ENCODE data around the gene SDHAF2.
"Not testable (repeated sequence)": the region's sequence is repeated elsewhere in the genome, so short reads cannot be mapped to it uniquely, and the experiment has no call there.

SDHAF2 gene

DNA sequence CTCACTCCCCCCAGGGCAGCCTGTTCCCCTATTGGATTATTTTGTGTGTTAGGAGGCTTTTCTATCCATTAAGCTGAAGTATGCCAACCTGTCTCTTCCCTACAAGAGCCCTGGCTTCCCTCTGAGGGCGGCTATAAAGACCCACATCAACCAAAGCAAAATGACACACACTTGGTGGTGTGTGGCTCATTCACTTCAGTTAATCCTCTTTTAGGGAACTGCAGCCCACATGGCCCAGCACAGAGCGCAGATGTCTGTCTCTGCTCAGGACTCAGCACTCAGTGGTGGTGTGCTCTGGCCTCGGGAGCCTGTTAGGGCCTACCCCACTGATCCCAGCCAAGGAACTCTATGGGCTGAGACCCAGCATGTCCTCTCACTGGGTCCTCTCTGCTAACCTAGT, 46.4 kb downstream of the SDHAF2 start:
- no peak for DNase-seq (ENCODE audit: low spot score)

DNA sequence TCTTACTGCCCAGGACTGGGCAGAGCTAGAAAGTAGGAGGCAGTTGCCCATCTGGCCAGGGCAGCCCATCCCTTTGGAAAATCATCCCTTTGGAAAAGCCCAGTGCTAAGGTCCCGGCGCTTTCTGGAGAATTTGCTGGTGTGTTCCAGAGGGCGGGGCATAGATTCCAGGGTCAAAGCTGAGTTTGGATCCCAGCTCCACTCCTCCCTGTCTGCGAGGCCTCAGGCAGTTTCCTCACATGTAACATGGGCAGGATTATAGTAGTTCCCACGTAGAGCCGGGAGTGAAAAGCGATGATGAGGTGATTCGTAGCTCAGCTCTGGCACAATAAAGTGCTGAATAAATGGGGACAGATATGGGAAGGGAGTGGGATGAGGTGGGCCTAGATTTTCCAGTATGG, 47.2 kb downstream of the SDHAF2 start:
- no peak for DNase-seq (ENCODE audit: low spot score)

DNA sequence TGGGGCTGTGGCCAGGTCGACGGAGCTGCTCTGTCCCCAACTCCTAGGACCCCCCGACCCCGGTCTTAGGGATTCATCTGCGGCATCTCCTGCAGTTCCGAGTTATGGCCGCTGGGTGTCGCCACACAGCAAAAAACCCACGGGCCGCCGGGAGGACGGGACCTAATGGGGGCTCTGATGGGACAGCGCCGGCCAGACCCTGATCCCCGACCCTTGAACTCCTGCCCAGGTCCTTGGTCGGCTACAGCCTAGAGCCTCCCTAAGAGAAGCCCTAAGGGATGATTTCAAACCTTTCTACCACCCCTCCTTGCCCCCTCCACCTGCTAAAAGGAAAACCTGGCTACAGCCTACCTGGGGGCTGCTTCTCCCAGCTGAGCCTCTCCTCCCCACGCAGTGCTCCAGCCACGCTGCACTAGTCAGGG, 47.8 kb downstream of the SDHAF2 start:
- DNase-seq (ENCODE audit: low spot score) = peak; percentile 54

DNA sequence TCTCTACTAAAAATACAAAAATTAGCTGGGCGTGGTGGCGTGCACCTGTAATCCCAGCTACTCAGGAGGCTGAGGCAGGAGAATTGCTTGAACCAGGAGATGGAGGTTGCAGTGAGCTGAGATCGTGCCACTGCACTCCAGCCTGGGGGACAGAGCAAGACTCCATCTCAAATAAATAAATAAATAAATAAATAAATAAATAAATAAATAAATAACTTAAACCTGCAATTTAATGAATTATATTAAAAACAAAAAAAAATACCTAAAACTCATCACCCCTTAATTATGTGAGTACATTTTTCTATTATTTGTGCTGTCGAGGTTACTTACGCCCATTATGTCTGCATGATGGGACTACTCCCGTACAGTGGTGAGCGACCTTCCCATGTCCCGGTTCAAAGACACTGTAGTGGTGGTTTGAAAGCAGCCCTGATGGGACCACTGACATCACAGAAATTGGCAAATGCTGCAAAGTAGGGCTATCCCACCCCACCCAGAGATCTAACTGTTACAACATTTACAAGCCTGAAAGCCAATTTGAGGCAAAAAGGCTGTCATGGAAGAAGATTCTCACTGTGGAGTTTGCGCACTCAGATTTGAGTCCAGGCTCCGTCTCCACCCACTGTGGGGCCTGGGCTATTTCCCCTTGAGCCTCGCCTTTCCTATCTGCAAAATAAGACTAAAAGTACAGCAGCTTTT, 49.6 kb downstream of the SDHAF2 start:
- not testable (repeated sequence) for DNase-seq (ENCODE audit: low spot score)

DNA sequence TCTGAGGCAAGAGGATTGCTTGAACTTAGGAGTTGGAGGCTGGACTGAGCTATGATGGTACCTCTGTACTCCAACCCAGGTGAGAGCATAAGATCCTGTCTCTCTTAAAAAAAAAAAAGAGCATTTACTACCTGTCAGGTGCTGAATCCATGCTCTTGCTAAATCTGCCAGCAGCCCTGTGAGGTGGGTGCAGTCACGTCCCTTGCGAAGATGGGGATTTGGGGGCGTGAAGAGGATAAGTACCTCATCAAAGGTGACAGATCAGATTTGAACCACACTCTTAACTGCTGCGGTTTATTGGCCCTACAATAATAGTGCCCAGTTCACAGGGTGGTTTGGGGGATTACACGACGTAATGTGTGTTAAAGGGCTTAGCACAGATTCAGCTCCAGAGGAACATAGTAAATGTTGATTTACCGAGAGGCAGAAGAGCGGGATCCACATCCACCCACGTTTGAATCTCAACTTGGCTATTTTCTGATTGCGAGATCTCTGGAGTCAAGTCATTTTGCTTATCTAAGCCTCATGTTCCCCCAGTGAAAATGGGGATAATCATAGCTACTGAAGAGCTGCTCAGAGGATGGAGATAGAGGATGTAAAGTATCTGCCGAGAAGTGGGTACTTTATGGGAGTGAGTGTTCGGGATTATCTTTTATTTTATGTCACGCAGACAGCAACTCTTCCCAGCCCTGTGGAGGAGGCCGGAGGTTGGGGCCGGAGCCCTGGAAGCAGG, 50.5 kb downstream of the SDHAF2 start:
- DNase-seq (ENCODE audit: low spot score) = no peak

DNA sequence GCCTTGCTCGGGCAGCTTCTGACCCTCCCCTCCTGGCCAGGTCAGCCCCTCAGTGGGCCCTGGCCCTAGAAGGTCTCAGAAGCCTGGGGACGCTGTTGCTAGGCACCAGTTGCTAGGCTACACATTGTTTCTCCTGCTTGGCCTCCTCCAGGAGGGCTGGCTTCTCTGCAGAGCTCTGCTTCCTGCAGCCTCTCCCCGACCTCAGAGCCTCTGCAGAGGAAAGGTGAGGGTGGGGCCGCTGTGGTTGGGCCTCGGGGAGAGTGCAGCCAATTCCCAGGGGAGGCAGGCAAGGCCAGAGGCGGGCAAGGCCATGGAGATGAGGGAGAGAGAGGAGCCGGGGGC, 51.0 kb downstream of the SDHAF2 start:
- no peak for DNase-seq (ENCODE audit: low spot score)

DNA sequence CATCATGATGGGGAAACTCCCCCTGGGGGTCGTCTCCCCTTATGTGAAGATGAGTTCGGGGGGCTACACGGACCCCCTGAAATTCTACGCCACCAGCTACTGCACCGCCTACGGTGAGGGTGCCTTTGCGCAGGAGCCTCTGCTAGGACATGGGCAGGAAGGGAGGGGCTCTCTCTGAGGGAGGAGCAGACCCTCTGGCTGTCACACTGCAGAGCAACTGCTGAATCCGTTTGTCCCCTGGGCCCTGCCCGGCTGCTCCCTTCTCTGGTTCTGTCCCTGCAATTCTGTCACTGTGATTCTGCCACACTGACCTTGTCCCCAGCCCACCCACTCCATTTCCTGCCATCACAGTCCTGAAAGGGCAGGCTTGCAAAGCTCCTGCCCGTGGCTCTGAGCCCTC, 51.9 kb downstream of the SDHAF2 start:
- no peak for DNase-seq (ENCODE audit: low spot score)

DNA sequence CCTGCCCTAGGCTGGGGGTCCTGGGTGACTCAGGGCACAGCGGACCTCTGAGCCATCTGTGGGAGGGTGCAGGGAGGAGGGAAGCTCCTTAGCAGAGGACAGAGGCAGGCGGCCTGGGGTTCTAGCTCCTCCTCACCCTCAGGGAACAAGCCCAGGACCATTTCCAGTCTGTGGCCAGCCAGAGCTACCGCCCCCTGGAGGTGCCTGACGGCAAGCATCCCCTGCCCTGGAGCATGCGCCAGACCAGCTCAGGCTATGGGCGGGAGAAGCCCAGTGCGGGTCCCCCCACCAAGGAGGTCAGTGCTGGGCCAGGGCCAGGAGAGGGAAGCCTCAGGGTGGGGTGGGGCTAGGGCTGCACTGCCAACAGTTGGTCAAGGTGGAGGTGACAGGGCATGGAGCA, 52.6 kb downstream of the SDHAF2 start:
- DNase-seq (ENCODE audit: low spot score) = no peak

DNA sequence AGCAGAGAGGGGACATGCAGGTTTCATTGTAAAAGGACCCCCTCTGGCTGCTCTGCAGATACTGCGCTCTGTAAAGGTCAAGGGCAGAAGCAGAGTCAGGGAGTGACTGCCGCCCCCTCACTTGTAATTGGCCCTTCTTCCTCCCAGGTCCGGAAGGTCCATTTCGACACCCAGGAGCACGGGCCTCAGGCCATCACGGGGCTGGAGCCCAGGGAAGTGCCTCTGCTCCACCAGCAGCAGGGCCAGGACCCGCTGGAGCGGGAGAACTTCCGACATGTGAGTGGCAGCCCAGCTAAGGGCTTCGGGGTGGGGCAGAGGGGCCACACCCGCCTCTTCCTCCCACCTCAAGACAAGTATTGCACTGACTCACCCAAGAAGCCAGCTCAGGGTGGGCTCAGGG, 54.6 kb downstream of the SDHAF2 start:
- no peak for DNase-seq (ENCODE audit: low spot score)

DNA sequence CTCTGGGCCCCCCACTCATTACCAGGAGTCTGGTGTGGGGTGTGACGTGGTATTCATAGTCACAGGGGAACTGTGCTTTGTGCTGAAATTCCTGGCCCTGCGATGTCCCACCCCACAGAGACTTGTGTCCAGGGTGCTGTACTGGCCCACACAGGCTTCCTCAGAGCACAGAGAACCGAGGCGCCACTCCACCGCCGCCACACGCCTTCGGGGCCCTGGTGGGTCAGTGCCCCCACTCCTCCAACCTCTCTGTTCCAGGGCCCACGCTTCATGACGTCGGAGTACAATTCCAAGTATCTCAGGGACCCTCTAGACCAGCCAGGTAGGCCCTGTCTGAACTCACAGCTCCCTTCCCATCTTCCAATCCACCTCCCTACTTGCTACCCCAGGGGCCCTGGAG, 55.2 kb downstream of the SDHAF2 start:
- DNase-seq (ENCODE audit: low spot score) = no peak

DNA sequence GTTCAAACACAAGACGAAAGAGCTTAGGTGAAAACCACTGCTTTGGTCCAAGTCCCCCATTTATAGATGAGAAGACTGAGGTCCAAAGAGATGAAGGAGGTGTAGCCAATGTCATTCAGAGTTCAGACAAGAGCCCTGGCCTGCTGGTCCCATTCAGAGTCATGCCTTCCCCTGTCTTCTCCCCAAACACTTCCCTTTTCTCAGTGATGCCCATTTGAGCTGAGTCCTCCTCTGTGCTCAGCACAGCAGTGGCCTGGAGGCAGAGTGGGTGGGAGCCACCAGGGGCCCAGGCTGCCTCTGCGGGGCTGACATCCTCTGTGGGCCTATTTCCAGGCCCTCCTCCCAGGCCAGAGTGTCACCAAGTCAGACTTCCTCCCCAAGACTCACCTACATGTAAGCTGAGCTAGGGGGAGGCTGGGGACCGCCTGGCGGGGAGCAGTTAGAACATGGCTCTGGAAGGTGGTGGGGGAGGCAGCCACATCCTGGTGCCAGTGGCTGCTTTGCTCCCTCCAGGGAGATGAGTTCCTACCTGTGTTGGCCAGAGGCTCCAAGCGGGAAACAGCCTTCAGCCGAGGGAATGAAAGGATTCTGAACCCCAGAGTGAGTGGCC, 56.2 kb downstream of the SDHAF2 start:
- DNase-seq (ENCODE audit: low spot score) = no peak

DNA sequence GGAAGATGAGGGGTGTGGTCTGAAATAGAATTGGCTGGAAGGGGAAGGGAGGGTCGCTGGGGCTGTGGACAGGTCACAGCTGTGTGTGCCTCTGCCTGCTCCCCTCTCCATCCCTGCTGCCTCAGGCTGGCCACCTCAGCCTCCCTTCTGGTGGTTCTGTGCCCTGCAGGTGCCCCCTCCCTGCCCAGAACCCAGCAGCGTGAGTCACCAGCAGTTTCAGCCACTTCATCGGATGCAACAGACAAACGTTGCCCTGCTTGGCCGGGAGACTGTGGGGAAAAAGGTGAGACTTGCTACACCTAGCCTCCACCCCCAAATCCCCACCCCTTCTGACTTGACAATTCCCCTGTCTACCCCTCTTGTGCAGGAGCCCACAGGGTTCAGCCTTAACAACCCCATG, 56.9 kb downstream of the SDHAF2 start:
- DNase-seq (ENCODE audit: low spot score) = no peak

DNA sequence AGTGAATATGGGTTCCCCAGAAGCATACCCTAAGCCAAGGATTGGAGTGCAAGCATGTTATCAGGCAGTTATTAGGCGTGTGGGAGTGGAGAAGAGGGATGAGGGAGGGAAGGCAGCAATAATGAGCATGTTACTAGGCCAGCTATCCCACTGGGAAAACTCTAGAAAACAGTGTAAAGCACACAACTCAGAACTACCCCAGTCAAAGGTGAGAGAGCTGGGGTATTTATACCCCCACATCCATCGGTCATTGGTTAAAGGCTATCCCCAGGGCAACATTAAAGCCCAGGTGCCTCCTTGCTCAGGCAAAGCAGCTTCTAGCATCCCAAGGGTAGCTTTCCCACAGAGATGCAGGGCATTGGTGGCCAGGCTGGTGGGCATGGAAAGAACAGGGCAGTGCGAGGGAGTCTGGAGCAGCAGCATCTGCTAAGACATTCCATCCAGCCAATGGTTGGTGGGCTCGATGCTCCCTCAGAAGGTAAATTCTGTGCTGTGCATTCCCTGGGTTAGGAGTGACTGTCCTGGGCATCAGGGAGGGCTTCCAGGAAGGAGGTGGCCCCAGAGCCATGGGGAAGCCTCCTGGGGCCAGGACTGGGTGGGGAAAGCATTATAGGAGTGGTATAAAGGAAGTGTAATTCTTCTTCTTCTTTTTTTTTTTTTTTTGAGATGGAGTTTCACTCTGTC, 57.6 kb downstream of the SDHAF2 start:
- no peak for DNase-seq (ENCODE audit: low spot score)

DNA sequence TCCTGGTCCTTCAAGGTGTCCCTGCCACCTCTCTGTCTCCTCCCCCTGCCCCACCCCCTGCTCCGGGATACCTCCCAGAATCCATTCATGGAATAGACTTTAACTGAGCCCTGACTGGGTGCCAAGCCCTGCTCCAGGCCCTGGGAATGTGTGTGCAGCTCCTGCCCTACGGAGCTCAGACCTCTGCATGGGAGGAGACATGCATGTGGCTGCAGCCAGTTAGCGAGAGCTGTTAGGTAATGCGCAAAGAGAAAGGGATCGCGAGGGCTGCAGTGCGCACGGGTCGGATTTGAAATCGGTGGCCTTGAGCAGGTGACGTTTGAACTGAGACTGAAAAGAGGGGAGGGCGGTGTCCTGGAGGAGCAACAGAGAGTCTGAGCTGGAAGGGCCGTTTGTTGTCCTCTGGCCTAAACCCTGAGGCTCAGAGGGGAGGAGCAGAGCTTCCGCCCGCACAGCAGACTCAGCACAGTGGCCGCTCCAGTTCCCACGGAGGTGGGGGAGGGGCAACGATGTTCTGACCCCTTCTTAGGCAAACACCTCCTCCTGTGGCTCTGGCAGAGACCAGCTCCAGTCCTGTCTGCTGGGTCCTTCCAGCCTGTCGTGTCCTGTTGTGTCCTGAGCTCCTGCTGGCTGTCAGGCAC, 58.8 kb downstream of the SDHAF2 start:
- DNase-seq (ENCODE audit: low spot score) = no peak

DNA sequence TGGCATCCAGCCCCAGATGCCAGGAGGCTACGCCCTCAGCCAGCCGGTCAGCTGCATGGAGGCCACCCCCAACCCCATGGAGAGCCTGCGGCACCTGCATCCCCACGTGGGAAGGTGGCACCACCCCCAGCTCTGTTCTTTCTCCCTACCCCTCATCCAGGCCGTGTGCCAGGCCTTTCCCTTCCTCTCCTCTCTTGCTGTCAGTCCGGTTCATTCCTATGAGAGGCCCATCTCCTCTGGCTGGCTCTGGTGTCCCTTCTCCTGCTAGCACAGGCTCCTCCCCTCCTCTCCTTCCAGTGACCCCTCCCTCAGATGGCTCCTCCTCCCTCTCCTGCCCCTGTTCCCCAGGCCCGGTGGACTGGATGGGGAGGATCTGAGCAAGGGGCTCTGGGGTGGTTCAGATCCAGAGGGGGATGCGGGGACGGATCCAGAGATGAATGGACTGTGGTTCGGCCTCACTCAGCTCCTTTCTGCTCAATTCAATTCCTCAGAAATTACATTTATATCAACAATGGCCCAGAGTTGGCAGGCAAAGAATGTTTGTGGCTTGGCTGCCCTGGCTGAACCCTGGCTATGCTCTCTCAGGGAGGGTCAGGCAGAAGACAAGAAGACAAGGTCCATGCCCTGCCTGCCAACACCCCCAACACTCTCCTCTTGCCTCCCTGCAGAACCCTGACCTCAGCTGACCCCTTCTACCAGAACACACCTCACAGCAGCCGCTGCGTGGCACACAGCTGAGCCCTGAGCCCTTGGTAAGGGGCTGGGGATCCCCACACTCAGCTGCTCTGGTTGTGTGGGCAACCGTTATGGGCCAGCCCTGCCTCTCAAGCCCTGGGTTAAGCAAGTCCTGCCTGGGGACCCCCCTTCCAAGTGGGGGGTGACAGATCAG, 60.2 kb downstream of the SDHAF2 start:
- DNase-seq (ENCODE audit: low spot score) = no peak

DNA sequence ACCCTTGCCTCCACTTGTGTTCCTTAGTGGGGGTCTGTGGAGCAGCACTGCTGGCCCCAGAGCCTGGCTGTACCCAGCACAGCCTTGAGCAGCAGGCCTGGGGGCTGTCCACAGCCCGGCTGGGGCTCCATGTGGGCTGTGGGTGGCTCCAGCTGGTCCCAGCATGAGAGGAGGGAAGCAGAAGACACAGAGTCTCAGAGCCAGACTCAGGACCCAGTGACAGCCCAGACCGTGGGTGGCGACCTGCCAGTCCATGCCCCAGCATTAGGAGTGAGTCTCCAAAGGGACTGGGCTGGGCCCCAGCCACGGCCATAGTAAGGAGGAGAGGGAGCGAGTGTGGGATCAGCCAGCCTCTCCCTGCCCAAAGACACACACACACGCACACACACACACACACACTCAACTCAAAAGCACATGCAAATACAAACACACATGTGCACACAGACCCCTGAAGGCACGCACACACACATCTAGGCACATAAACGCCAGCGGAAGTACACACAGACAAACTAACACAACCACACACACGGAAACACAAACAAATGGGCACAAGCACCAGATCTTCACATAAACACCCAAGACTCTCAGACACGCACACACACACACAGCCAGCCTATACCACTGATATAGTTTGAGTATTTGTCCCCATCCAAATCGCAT, 61.9 kb downstream of the SDHAF2 start:
- DNase-seq (ENCODE audit: low spot score) = no peak

DNA sequence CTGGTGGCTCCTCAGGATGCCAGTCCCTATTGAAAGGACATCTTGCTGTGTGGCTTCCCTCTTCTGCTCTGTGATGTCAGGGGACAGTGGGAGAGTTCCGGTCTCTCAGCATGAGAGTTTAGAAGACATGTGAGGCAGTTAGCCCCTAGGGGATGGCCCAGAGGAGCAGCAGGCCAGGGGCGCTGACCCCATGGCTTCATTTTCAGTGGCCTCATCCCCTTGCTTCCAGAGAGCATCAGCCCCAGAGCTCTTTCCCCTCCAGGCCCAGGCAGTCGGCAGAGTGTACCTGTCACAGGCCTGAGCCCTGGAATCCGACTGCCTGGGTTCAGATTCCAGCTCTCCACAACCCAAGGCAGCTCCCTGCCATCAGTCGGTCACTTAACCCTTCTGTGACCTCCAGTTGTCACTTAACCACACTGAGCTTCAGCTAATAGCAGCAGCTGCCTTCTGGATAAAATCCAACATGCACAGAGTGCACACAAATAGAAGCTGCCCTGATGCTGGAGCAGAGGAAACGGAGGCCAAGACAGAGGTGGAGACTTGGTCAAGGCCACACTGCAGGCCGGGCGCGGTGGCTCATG, 64.5 kb downstream of the SDHAF2 start:
- DNase-seq (ENCODE audit: low spot score) = no peak

DNA sequence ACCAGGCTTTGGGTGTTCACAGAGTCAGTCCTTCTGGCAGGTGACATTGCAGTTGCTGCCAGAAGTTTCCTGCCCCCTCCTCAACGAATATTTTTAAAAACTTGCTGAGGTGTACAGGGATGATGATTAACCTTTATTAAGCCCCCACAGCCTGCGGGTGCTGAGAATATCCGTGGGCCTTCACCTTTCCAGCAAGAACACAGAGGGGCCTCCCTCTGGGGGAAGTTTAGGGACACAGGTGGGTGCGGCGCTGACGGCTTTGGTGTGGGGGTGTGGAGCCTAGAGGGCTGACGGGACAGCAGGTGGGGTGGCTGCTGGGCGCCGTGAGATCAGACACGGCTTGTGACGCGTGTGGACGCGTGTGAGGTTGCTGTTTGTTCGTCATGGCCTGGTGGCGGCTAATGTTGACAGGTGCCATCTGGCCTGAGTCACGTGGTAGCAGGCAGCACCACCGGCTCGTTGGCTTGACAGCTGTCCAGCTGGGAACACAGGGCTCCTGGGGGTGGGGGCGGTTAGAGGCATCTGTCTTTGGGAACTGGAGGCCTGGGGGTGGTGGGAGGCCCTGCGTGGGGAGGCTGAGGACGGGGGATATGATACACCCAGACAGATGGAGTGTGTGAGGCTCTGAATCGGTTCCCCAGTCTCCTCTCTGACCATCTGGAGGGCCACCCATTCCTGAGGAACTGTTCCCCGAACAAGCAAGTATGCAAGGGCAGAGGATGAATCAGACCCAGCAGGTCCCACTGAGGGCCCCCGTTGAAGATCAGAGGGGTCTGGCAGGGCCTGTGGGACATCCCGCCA, 66.1 kb downstream of the SDHAF2 start:
- DNase-seq (ENCODE audit: low spot score) = no peak

Data from hematopoietic multipotent progenitor cell treated with erythropoietin and hydrocortisone succinate and interleukin-3 and kit ligand, for 15 days (in vitro differentiated cells).